IMR-90 (cell line): ENCODE results near the gene NDST3. TPM values are rescaled to one million over a fixed set of nuclear protein-coding genes. Genes with fewer than 3 reads are reported as not detected.

Experiments used
- ATAC-seq: fragments of 200-7000 bp; cut with Tn5 transposase; 2 replicates; pipeline ENCODE4 v1.9.1; 2020; ENCODE audit warnings: low read depth, mild to moderate bottlenecking, moderate library complexity
- BruUV-seq: library from RNA; stranded (reverse); fragments of 400-500 nt; replicated peaks from 2 replicates; lab custom pipeline; 2021; lab: Mats Ljungman, UMichigan
- CTCF ChIA-PET: fragments of 300-600 bp; formaldehyde crosslinking; extraction: SDS; loops from one replicate; lab custom pipeline; 2021; ENCODE audit warnings: antibody characterized with exemption; lab: Yijun Ruan, JAX
- POLR2A ChIA-PET: fragments of 300-600 bp; sonication (Branson Sonifier 250); formaldehyde crosslinking; loops from one replicate; lab custom pipeline; 2022; ENCODE audit warnings: antibody characterized with exemption; ENCODE audit not compliant: unreplicated experiment; lab: Charles Lee
- DNase-seq: peaks from one replicate; pipeline ENCODE4 v3.0.0; 2013
- H2AFZ ChIP-seq: replicated peaks from 2 replicates; pipeline ENCODE3; 2013; ENCODE audit warnings: low read length, mild to moderate bottlenecking; ENCODE audit not compliant: poor library complexity
- H2AK5ac ChIP-seq: 2 replicates; pipeline ENCODE4 v1.6.1; 2013; ENCODE audit warnings: low read depth, low read length, inconsistent platforms
- H2AK9ac ChIP-seq: replicated peaks from 2 replicates; pipeline ENCODE3; 2013; ENCODE audit warnings: mild to moderate bottlenecking, low read depth, low read length, moderate library complexity; ENCODE audit not compliant: poor library complexity
- H2BK120ac ChIP-seq: 2 replicates; pipeline ENCODE4 v1.6.1; 2013; ENCODE audit warnings: low read depth, low read length, inconsistent platforms
- H2BK15ac ChIP-seq: 3 replicates; pipeline ENCODE4 v1.6.1; 2013; ENCODE audit warnings: low read depth, low read length, inconsistent platforms
- H2BK20ac ChIP-seq: 2 replicates; pipeline ENCODE4 v1.6.1; 2013; ENCODE audit warnings: low read depth, mild to moderate bottlenecking, inconsistent platforms, low read length, moderate library complexity
- H2BK5ac ChIP-seq: 2 replicates; pipeline ENCODE4 v1.6.1; 2013; ENCODE audit warnings: mild to moderate bottlenecking, low read depth, low read length, inconsistent platforms; ENCODE audit not compliant: poor library complexity, severe bottlenecking
- H3K14ac ChIP-seq: replicated peaks from 2 replicates; pipeline ENCODE4 v1.6.1; 2013; ENCODE audit warnings: low read depth, low read length, inconsistent platforms
- H3K18ac ChIP-seq: 2 replicates; pipeline ENCODE4 v1.6.1; 2013; ENCODE audit warnings: low read depth, low read length, control low read depth
- H3K23ac ChIP-seq: 2 replicates; pipeline ENCODE4 v1.6.1; 2013; ENCODE audit warnings: low read depth, low read length, inconsistent platforms
- H3K27ac ChIP-seq: 2 replicates; pipeline ENCODE4 v1.5.1; 2013; ENCODE audit warnings: mild to moderate bottlenecking, control low read depth, low read length; ENCODE audit not compliant: insufficient read depth
- H3K27me3 ChIP-seq: 2 replicates; pipeline ENCODE4 v1.6.1; 2013; ENCODE audit warnings: low read length; ENCODE audit not compliant: control insufficient read depth, insufficient read depth
- H3K36me3 ChIP-seq: 2 replicates; pipeline ENCODE4 v1.6.1; 2013; ENCODE audit warnings: low read length, mixed read lengths; ENCODE audit not compliant: control insufficient read depth, insufficient read depth
- H3K4ac ChIP-seq: 2 replicates; pipeline ENCODE4 v1.6.1; 2013; ENCODE audit warnings: low read depth, low read length, inconsistent platforms
- H3K4me1 ChIP-seq: 2 replicates; pipeline ENCODE4 v1.6.1; 2013; ENCODE audit warnings: low read length, mixed read lengths; ENCODE audit not compliant: control insufficient read depth, insufficient read depth
- H3K4me2 ChIP-seq: 2 replicates; pipeline ENCODE4 v1.6.1; 2013; ENCODE audit warnings: low read depth, mild to moderate bottlenecking, control low read depth, low read length, moderate library complexity
- H3K4me3 ChIP-seq: 2 replicates; pipeline ENCODE4 v1.5.1; 2013; ENCODE audit warnings: low read depth, mild to moderate bottlenecking, control low read depth, low read length, moderate library complexity; ENCODE audit not compliant: insufficient read depth
- H3K56ac ChIP-seq: 2 replicates; pipeline ENCODE4 v1.6.1; 2013; ENCODE audit warnings: low read length, inconsistent platforms; ENCODE audit not compliant: insufficient read depth; ENCODE audit errors: extremely low read depth
- H3K79me1 ChIP-seq, 2 experiments: 2 replicates each; pipeline ENCODE4 v1.6.1; 2013; ENCODE audit warnings: low read length in 2 of 2, inconsistent platforms in 1 of 2, low read depth in 1 of 2
- H3K9ac ChIP-seq: 2 replicates; pipeline ENCODE4 v1.6.1; 2013; ENCODE audit warnings: low read depth, low read length, control low read depth
- H3K9me1 ChIP-seq: 2 replicates; pipeline ENCODE4 v1.6.1; 2013; ENCODE audit warnings: low read length, inconsistent platforms; ENCODE audit not compliant: insufficient read depth
- H3K9me3 ChIP-seq: 2 replicates; pipeline ENCODE4 v1.6.1; 2013; ENCODE audit warnings: low read length; ENCODE audit not compliant: control insufficient read depth, insufficient read depth
- H4K20me1 ChIP-seq: 2 replicates; pipeline ENCODE4 v1.6.1; 2013; ENCODE audit warnings: low read length, inconsistent platforms; ENCODE audit not compliant: insufficient read depth
- H4K5ac ChIP-seq: 2 replicates; pipeline ENCODE4 v1.6.1; 2013; ENCODE audit warnings: mild to moderate bottlenecking, low read depth, low read length, control low read depth
- H4K8ac ChIP-seq, 2 experiments: 2 replicates each; pipeline ENCODE4 v1.6.1; 2013; ENCODE audit warnings: low read depth in 2 of 2, low read length in 2 of 2, control low read depth in 1 of 2, inconsistent platforms in 1 of 2
- H4K91ac ChIP-seq: 2 replicates; pipeline ENCODE4 v1.6.1; 2013; ENCODE audit warnings: low read depth, low read length, inconsistent platforms; ENCODE audit not compliant: insufficient read depth
- BHLHE40 ChIP-seq: fragments of 150-350 bp; IDR thresholded peaks from 2 replicates; pipeline ENCODE4 v1.6.1; 2016; ENCODE audit warnings: mild to moderate bottlenecking, low read depth, low read length
- CHD1 ChIP-seq: IDR thresholded peaks from 2 replicates; pipeline ENCODE4 v1.6.1; 2012; ENCODE audit warnings: low read depth, low read length, improper control_type of control experiment
- FOS ChIP-seq: fragments of 150-350 bp; IDR thresholded peaks from 2 replicates; pipeline ENCODE4 v1.6.1; 2016; ENCODE audit warnings: low read depth, low read length
- MAFK ChIP-seq: IDR thresholded peaks from 2 replicates; pipeline ENCODE4 v1.6.1; 2012; ENCODE audit warnings: low read depth, low read length, improper control_type of control experiment
- MAZ ChIP-seq: IDR thresholded peaks from 2 replicates; pipeline ENCODE4 v1.6.1; 2012; ENCODE audit warnings: low read depth, mild to moderate bottlenecking, low read length, improper control_type of control experiment, moderate library complexity, borderline replicate concordance
- POLR2A ChIP-seq: IDR thresholded peaks from 2 replicates; pipeline ENCODE4 v1.6.1; 2012; ENCODE audit warnings: mild to moderate bottlenecking, low read depth, low read length
- RCOR1 ChIP-seq: IDR thresholded peaks from 2 replicates; pipeline ENCODE4 v1.6.1; 2012; ENCODE audit warnings: mild to moderate bottlenecking, low read length, improper control_type of control experiment; ENCODE audit not compliant: insufficient replicate concordance
- USF2 ChIP-seq: fragments of 150-350 bp; IDR thresholded peaks from 2 replicates; pipeline ENCODE4 v1.6.1; 2017; ENCODE audit warnings: mild to moderate bottlenecking, antibody characterized with exemption, low read length, low read depth
- WGBS, 2 experiments: methylation state at CpG; one replicate each; pipeline versions ENCODE4 v1.1.5 to v1.1.7; 2013; ENCODE audit warnings: missing lambda C conversion rate in 2 of 2; ENCODE audit not compliant: insufficient read length in 1 of 2; ENCODE audit errors: extremely low coverage in 2 of 2; 5-methylcytosine and 5-hydroxymethylcytosine counted together
- dilution Hi-C: fragments of 300-500 bp; cut with HindIII; formaldehyde crosslinking; loops from one replicate; pipeline ENCODE4 v1.14.3; 2018; ENCODE audit warnings: low sequenced_read_pairs; ENCODE audit not compliant: unreplicated experiment
- in situ Hi-C: fragments of 300-500 bp; cut with MboI; formaldehyde crosslinking; loops from 3 replicates; pipeline ENCODE4 v1.14.3; 2019; ENCODE audit warnings: low sequenced_read_pairs, inconsistent platforms, mixed read lengths
- intact Hi-C: fragments of 100-400 bp; cut with micrococcal nuclease; formaldehyde crosslinking; loops from 2 replicates; pipeline ENCODE4 v1.10.0; 2022
- polyA plus RNA-seq, 3 experiments: library from polyadenylated mRNA; depleted of rRNA; stranded (reverse); fragments of >200 nt; gene quantifications; 2 replicates each; pipeline ENCODE4 v1.2.3, GENCODE V29; 2012; ENCODE audit warnings: low replicate concordance in 1 of 3
- total RNA-seq: library from RNA; depleted of rRNA; stranded (reverse); fragments of >200 nt; gene quantifications from 2 replicates; pipeline ENCODE4 v1.2.3, GENCODE V29; 2012
- TF ChIP-seq, protein P1 (sequence below): fragments of 150-350 bp; IDR thresholded peaks from 2 replicates; pipeline ENCODE4 v1.6.1; 2016; ENCODE audit warnings: low read depth, mild to moderate bottlenecking, low read length, moderate library complexity, borderline replicate concordance

Gene NDST3
- total and polyA plus RNA-seq, 2 of the 4 experiments (the other 2 are of a cell fraction) = 0.10 to 0.18 TPM

GRCh38 chr4:118206627-118207026, 172.3 kb downstream of the NDST3 start:
- H4K20me1 ChIP-seq = no peaks in the 10 kb centered on the region
- H4K5ac ChIP-seq = no peak overlapping the region
- TF ChIP-seq POLR2A (no peak), RCOR1 (no peak), MAFK (no peak), CHD1 (no peak), BHLHE40 (no peak), USF2 (no peak), MAZ (no peak), FOS (no peak)
- TF ChIP-seq, protein P1, sequence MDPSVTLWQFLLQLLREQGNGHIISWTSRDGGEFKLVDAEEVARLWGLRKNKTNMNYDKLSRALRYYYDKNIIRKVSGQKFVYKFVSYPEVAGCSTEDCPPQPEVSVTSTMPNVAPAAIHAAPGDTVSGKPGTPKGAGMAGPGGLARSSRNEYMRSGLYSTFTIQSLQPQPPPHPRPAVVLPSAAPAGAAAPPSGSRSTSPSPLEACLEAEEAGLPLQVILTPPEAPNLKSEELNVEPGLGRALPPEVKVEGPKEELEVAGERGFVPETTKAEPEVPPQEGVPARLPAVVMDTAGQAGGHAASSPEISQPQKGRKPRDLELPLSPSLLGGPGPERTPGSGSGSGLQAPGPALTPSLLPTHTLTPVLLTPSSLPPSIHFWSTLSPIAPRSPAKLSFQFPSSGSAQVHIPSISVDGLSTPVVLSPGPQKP = no peak
- no peaks in the 10 kb centered on the region for H3K79me1 ChIP-seq
- H2BK120ac ChIP-seq = no peak overlapping the region
- H3K27me3 ChIP-seq = no peaks in the 10 kb centered on the region
- no TSS peak for BruUV-seq
- no CpG with 5 or more reads among the region's 2 CpGs for WGBS, 2 experiments
- no peaks in the 10 kb centered on the region for H3K9me1 ChIP-seq
- no peak overlapping the region for H3K18ac ChIP-seq
- no peak overlapping the region for H2AK5ac ChIP-seq
- no peak overlapping the region for H3K56ac ChIP-seq
- H3K23ac ChIP-seq = no peak overlapping the region
- H3K27ac ChIP-seq = no peak overlapping the region
- ATAC-seq = peak; percentile 72
- H2AK9ac ChIP-seq = no peak overlapping the region
- H3K9ac ChIP-seq = no peak overlapping the region
- H4K8ac ChIP-seq = no peak overlapping the region
- no peak overlapping the region for H3K4me2 ChIP-seq
- CTCF ChIA-PET = no interaction called here
- H3K4me3 ChIP-seq = no peak overlapping the region
- no peaks in the 10 kb centered on the region for H3K4me1 ChIP-seq
- in situ Hi-C loops (no loop called here), intact Hi-C loops (no loop called here), dilution Hi-C loops (no loop called here)
- DNase-seq = peak; percentile 76
- no peak overlapping the region for H2BK5ac ChIP-seq
- no peak overlapping the region for H3K14ac ChIP-seq
- no peak overlapping the region for H3K4ac ChIP-seq
- H2BK20ac ChIP-seq = no peak overlapping the region
- H3K9me3 ChIP-seq = peaks cover 4% of the 10 kb centered on the region; the same call in 1 of the 2 replicates
- no peaks in the 10 kb centered on the region for H3K36me3 ChIP-seq
- H4K91ac ChIP-seq = no peak overlapping the region
- no peak overlapping the region for H2BK15ac ChIP-seq
- no peak overlapping the region for H2AFZ ChIP-seq
- POLR2A ChIA-PET = no interaction called here
